WTC11 (cell line): ENCODE results near the gene MICAL3. TPM values are rescaled to one million over a fixed set of nuclear protein-coding genes. Genes with fewer than 3 reads are reported as not detected.
A peak's percentile ranks its signal among the peaks of the same experiment; 100 is the strongest.

Experiments used
- ATAC-seq: fragments of 200-7000 bp; cut with Tn5 transposase; 2 replicates; pipeline ENCODE4 v1.10.0; 2021; ENCODE audit warnings: mild to moderate bottlenecking, moderate library complexity
- CTCF ChIA-PET: fragments of 300-600 bp; sonication (Branson Sonifier 250); formaldehyde crosslinking; loops from one replicate; lab custom pipeline; 2021; ENCODE audit warnings: antibody characterized with exemption; lab: Charles Lee
- POLR2A ChIA-PET: fragments of 350-600 bp; sonication (Branson Sonifier 250); formaldehyde crosslinking; loops from one replicate; lab custom pipeline; 2021; ENCODE audit warnings: antibody characterized with exemption; lab: Charles Lee
- DNase-seq: peaks from one replicate; pipeline ENCODE4 v3.0.0; 2021; ENCODE audit warnings: low spot score
- H3K27ac Mint-ChIP-seq: 2 replicates; pipeline ENCODE4 v1.8.0; 2021; ENCODE audit warnings: mixed read lengths
- H3K27me3 Mint-ChIP-seq: 2 replicates; pipeline ENCODE4 v1.8.0; 2021; ENCODE audit warnings: low read depth, mild to moderate bottlenecking, moderate library complexity, mixed read lengths
- H3K36me3 Mint-ChIP-seq: 2 replicates; pipeline ENCODE4 v1.8.0; 2021; ENCODE audit warnings: mixed read lengths
- H3K4me1 Mint-ChIP-seq: 2 replicates; pipeline ENCODE4 v1.8.0; 2022; ENCODE audit warnings: mixed read lengths
- H3K4me3 Mint-ChIP-seq: 2 replicates; pipeline ENCODE4 v1.8.0; 2021; ENCODE audit warnings: mild to moderate bottlenecking, moderate library complexity, mixed read lengths
- H3K9me3 Mint-ChIP-seq: 2 replicates; pipeline ENCODE4 v1.8.0; 2021; ENCODE audit warnings: mixed read lengths
- ESRRA ChIP-seq: sonication (generic); formaldehyde crosslinking; IDR thresholded peaks from 2 replicates; pipeline ENCODE4 v1.8.1; 2022; ENCODE audit warnings: mild to moderate bottlenecking, missing genetic modification reagents, borderline replicate concordance
- FOXJ3 ChIP-seq: sonication (generic); formaldehyde crosslinking; IDR thresholded peaks from 2 replicates; pipeline ENCODE4 v1.9.0; 2021; ENCODE audit warnings: missing genetic modification reagents, mild to moderate bottlenecking, borderline replicate concordance
- IRF2 ChIP-seq: sonication (generic); formaldehyde crosslinking; IDR thresholded peaks from 2 replicates; pipeline ENCODE4 v1.8.0; 2022; ENCODE audit warnings: low read depth, missing genetic modification reagents, borderline replicate concordance
- JAZF1 ChIP-seq: fragments of 250-450 bp; sonication (Bioruptor Pico); IDR thresholded peaks from 2 replicates; pipeline ENCODE4 v1.9.0; 2021; ENCODE audit warnings: moderate library complexity, mild to moderate bottlenecking, inconsistent platforms
- MYBL2 ChIP-seq: sonication (generic); formaldehyde crosslinking; IDR thresholded peaks from 2 replicates; pipeline ENCODE4 v1.8.1; 2023; ENCODE audit warnings: mild to moderate bottlenecking, moderate library complexity, missing genetic modification reagents
- NFE2L1 ChIP-seq: sonication (generic); formaldehyde crosslinking; IDR thresholded peaks from 2 replicates; pipeline ENCODE4 v1.8.1; 2023; ENCODE audit warnings: missing genetic modification reagents
- NR1H2 ChIP-seq: sonication (generic); formaldehyde crosslinking; IDR thresholded peaks from 2 replicates; pipeline ENCODE4 v1.9.0; 2021; ENCODE audit warnings: mild to moderate bottlenecking, moderate library complexity, missing genetic modification reagents
- RORB ChIP-seq: fragments of 250-450 bp; sonication (Bioruptor Pico); IDR thresholded peaks from 2 replicates; pipeline ENCODE4 v1.9.0; 2021; ENCODE audit warnings: mild to moderate bottlenecking
- SMAD4 ChIP-seq: sonication (generic); formaldehyde crosslinking; IDR thresholded peaks from 2 replicates; pipeline ENCODE4 v1.8.0; 2022; ENCODE audit warnings: mild to moderate bottlenecking, missing genetic modification reagents
- SP1 ChIP-seq: sonication (generic); formaldehyde crosslinking; conservative IDR thresholded peaks from 2 replicates; pipeline ENCODE4 v1.8.1; 2022; ENCODE audit warnings: missing genetic modification reagents
- TCF7 ChIP-seq: sonication (generic); formaldehyde crosslinking; IDR thresholded peaks from 2 replicates; pipeline ENCODE4 v1.8.0; 2022; ENCODE audit warnings: mild to moderate bottlenecking, low read depth, missing genetic modification reagents, moderate library complexity
- TP53 ChIP-seq: sonication (generic); formaldehyde crosslinking; IDR thresholded peaks from 2 replicates; pipeline ENCODE4 v1.8.1; 2023; ENCODE audit warnings: mild to moderate bottlenecking, missing genetic modification reagents
- ZNF219 ChIP-seq: sonication (generic); formaldehyde crosslinking; IDR thresholded peaks from 2 replicates; pipeline ENCODE4 v1.8.0; 2023; ENCODE audit warnings: missing genetic modification reagents, mild to moderate bottlenecking, borderline replicate concordance
- ZNF423 ChIP-seq: fragments of 250-450 bp; sonication (Bioruptor Pico); IDR thresholded peaks from 2 replicates; pipeline ENCODE4 v2.1.2; 2022; ENCODE audit warnings: mild to moderate bottlenecking, moderate library complexity
- ZNF425 ChIP-seq: fragments of 250-450 bp; sonication (Bioruptor Pico); conservative IDR thresholded peaks from 2 replicates; pipeline ENCODE4 v1.9.0; 2021; ENCODE audit warnings: mild to moderate bottlenecking
- total RNA-seq: library from RNA; stranded (reverse); gene quantifications from 3 replicates; pipeline ENCODE4 v1.2.3, GENCODE V29; 2021
- TF ChIP-seq, protein P1 (sequence below): sonication (generic); formaldehyde crosslinking; conservative IDR thresholded peaks from 2 replicates; pipeline ENCODE4 v1.8.1; 2023; ENCODE audit warnings: mild to moderate bottlenecking, low read depth, missing genetic modification reagents, moderate library complexity
- TF ChIP-seq, protein P2 (sequence below): sonication (generic); formaldehyde crosslinking; IDR thresholded peaks from 2 replicates; pipeline ENCODE4 v1.8.0; 2022; ENCODE audit warnings: missing genetic modification reagents
- TF ChIP-seq, protein P3 (sequence below): sonication (generic); formaldehyde crosslinking; IDR thresholded peaks from 2 replicates; pipeline ENCODE4 v1.8.1; 2022; ENCODE audit warnings: mild to moderate bottlenecking, moderate library complexity, missing genetic modification reagents
- TF ChIP-seq, protein P4 (sequence below): sonication (generic); formaldehyde crosslinking; IDR thresholded peaks from 2 replicates; pipeline ENCODE4 v1.8.1; 2023; ENCODE audit warnings: mild to moderate bottlenecking, missing genetic modification reagents
- TF ChIP-seq, protein P5 (sequence below): fragments of 250-450 bp; sonication (Bioruptor Pico); IDR thresholded peaks from 2 replicates; pipeline ENCODE4 v1.9.0; 2021; ENCODE audit warnings: mild to moderate bottlenecking, borderline replicate concordance

MICAL3 gene
- total RNA-seq, 1 experiment from 2014 or later, result 41.2 TPM

GRCh38 chr22:17970201-17970708, 54.1 kb downstream of the MICAL3 start:
- H3K9me3 Mint-ChIP-seq, result no peaks in the 10 kb centered on the region
- H3K4me3 Mint-ChIP-seq, result no peak overlapping the region
- DNase-seq (no peak), ATAC-seq (no peak)
- H3K4me1 Mint-ChIP-seq, result peaks cover 28% of the 10 kb centered on the region
- H3K27me3 Mint-ChIP-seq, result no peaks in the 10 kb centered on the region
- peak overlapping the region; percentile 79; the same call in 1 of the 2 replicates for H3K27ac Mint-ChIP-seq
- ChIA-PET CTCF (interaction anchor here (1.0 to 1.3 kb wide), 2 partner anchors 12 to 106 kb away, joined by 3 read pairs; no protein-coding TSS in a partner anchor), POLR2A (no interaction called here)
- TF ChIP-seq, protein P1, sequence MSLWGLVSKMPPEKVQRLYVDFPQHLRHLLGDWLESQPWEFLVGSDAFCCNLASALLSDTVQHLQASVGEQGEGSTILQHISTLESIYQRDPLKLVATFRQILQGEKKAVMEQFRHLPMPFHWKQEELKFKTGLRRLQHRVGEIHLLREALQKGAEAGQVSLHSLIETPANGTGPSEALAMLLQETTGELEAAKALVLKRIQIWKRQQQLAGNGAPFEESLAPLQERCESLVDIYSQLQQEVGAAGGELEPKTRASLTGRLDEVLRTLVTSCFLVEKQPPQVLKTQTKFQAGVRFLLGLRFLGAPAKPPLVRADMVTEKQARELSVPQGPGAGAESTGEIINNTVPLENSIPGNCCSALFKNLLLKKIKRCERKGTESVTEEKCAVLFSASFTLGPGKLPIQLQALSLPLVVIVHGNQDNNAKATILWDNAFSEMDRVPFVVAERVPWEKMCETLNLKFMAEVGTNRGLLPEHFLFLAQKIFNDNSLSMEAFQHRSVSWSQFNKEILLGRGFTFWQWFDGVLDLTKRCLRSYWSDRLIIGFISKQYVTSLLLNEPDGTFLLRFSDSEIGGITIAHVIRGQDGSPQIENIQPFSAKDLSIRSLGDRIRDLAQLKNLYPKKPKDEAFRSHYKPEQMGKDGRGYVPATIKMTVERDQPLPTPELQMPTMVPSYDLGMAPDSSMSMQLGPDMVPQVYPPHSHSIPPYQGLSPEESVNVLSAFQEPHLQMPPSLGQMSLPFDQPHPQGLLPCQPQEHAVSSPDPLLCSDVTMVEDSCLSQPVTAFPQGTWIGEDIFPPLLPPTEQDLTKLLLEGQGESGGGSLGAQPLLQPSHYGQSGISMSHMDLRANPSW (CRISPR knock-in tag), result no peak
- TF ChIP-seq, protein P2, sequence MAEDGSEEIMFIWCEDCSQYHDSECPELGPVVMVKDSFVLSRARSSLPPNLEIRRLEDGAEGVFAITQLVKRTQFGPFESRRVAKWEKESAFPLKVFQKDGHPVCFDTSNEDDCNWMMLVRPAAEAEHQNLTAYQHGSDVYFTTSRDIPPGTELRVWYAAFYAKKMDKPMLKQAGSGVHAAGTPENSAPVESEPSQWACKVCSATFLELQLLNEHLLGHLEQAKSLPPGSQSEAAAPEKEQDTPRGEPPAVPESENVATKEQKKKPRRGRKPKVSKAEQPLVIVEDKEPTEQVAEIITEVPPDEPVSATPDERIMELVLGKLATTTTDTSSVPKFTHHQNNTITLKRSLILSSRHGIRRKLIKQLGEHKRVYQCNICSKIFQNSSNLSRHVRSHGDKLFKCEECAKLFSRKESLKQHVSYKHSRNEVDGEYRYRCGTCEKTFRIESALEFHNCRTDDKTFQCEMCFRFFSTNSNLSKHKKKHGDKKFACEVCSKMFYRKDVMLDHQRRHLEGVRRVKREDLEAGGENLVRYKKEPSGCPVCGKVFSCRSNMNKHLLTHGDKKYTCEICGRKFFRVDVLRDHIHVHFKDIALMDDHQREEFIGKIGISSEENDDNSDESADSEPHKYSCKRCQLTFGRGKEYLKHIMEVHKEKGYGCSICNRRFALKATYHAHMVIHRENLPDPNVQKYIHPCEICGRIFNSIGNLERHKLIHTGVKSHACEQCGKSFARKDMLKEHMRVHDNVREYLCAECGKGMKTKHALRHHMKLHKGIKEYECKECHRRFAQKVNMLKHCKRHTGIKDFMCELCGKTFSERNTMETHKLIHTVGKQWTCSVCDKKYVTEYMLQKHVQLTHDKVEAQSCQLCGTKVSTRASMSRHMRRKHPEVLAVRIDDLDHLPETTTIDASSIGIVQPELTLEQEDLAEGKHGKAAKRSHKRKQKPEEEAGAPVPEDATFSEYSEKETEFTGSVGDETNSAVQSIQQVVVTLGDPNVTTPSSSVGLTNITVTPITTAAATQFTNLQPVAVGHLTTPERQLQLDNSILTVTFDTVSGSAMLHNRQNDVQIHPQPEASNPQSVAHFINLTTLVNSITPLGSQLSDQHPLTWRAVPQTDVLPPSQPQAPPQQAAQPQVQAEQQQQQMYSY (CRISPR knock-in tag), result no peak
- TF ChIP-seq TP53 (CRISPR knock-in tag) (no peak), JAZF1 (CRISPR knock-in tag) (no peak), MYBL2 (CRISPR knock-in tag) (no peak), IRF2 (CRISPR knock-in tag) (no peak), ZNF423 (CRISPR knock-in tag) (no peak), FOXJ3 (no peak), TCF7 (CRISPR knock-in tag) (no peak), NR1H2 (CRISPR knock-in tag) (no peak), ESRRA (no peak), SP1 (CRISPR knock-in tag) (no peak), NFE2L1 (CRISPR knock-in tag) (no peak), RORB (no peak), ZNF219 (CRISPR knock-in tag) (no peak), SMAD4 (CRISPR knock-in tag) (no peak), ZNF425 (no peak)
- TF ChIP-seq, protein P3, sequence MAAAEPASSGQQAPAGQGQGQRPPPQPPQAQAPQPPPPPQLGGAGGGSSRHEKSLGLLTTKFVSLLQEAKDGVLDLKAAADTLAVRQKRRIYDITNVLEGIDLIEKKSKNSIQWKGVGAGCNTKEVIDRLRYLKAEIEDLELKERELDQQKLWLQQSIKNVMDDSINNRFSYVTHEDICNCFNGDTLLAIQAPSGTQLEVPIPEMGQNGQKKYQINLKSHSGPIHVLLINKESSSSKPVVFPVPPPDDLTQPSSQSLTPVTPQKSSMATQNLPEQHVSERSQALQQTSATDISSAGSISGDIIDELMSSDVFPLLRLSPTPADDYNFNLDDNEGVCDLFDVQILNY (CRISPR knock-in tag), result no peak
- TF ChIP-seq, protein P4, sequence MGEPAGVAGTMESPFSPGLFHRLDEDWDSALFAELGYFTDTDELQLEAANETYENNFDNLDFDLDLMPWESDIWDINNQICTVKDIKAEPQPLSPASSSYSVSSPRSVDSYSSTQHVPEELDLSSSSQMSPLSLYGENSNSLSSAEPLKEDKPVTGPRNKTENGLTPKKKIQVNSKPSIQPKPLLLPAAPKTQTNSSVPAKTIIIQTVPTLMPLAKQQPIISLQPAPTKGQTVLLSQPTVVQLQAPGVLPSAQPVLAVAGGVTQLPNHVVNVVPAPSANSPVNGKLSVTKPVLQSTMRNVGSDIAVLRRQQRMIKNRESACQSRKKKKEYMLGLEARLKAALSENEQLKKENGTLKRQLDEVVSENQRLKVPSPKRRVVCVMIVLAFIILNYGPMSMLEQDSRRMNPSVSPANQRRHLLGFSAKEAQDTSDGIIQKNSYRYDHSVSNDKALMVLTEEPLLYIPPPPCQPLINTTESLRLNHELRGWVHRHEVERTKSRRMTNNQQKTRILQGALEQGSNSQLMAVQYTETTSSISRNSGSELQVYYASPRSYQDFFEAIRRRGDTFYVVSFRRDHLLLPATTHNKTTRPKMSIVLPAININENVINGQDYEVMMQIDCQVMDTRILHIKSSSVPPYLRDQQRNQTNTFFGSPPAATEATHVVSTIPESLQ (CRISPR knock-in tag), result no peak
- TF ChIP-seq, protein P5, sequence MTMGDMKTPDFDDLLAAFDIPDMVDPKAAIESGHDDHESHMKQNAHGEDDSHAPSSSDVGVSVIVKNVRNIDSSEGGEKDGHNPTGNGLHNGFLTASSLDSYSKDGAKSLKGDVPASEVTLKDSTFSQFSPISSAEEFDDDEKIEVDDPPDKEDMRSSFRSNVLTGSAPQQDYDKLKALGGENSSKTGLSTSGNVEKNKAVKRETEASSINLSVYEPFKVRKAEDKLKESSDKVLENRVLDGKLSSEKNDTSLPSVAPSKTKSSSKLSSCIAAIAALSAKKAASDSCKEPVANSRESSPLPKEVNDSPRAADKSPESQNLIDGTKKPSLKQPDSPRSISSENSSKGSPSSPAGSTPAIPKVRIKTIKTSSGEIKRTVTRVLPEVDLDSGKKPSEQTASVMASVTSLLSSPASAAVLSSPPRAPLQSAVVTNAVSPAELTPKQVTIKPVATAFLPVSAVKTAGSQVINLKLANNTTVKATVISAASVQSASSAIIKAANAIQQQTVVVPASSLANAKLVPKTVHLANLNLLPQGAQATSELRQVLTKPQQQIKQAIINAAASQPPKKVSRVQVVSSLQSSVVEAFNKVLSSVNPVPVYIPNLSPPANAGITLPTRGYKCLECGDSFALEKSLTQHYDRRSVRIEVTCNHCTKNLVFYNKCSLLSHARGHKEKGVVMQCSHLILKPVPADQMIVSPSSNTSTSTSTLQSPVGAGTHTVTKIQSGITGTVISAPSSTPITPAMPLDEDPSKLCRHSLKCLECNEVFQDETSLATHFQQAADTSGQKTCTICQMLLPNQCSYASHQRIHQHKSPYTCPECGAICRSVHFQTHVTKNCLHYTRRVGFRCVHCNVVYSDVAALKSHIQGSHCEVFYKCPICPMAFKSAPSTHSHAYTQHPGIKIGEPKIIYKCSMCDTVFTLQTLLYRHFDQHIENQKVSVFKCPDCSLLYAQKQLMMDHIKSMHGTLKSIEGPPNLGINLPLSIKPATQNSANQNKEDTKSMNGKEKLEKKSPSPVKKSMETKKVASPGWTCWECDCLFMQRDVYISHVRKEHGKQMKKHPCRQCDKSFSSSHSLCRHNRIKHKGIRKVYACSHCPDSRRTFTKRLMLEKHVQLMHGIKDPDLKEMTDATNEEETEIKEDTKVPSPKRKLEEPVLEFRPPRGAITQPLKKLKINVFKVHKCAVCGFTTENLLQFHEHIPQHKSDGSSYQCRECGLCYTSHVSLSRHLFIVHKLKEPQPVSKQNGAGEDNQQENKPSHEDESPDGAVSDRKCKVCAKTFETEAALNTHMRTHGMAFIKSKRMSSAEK (CRISPR knock-in tag), result no peak
- 0 out of 2 replicates have a peak, but pooled peaks cover 7% of the 10 kb centered on the region for H3K36me3 Mint-ChIP-seq
